WERI-Rb-1 (cell line): ENCODE measurements around the gene MSX1.

Experiments used
- DNase-seq: peaks from one replicate; pipeline ENCODE4 v3.0.0-alpha.2; 2020
- H3K27ac ChIP-seq: fragments of 250-450 bp; sonication (Bioruptor Pico); 2 replicates; pipeline ENCODE4 v1.5.1; 2020; ENCODE audit warnings: mild to moderate bottlenecking, moderate library complexity
- H3K27me3 ChIP-seq: fragments of 250-450 bp; sonication (Bioruptor Pico); 2 replicates; pipeline ENCODE4 v1.5.1; 2021; ENCODE audit warnings: mild to moderate bottlenecking, low read depth, moderate library complexity; ENCODE audit not compliant: insufficient read depth, severe bottlenecking
- H3K36me3 ChIP-seq: fragments of 250-450 bp; sonication (Bioruptor Pico); 2 replicates; pipeline ENCODE4 v1.5.1; 2020; ENCODE audit warnings: mild to moderate bottlenecking, moderate library complexity
- H3K4me3 ChIP-seq: 2 replicates; pipeline ENCODE4 v1.5.1; 2011; ENCODE audit warnings: low read depth, mild to moderate bottlenecking, control low read depth, low read length
- H3K9me3 ChIP-seq: fragments of 250-450 bp; sonication (Bioruptor Pico); 2 replicates; pipeline ENCODE4 v1.5.1; 2021; ENCODE audit warnings: mild to moderate bottlenecking, moderate library complexity; ENCODE audit not compliant: severe bottlenecking
- CTCF ChIP-seq: IDR thresholded peaks from 2 replicates; pipeline ENCODE4 v1.5.1; 2011; ENCODE audit warnings: low read depth, mild to moderate bottlenecking, control low read depth, inconsistent platforms, low read length

MSX1 gene

GRCh38 chr4:4824232-4824631, 35.2 kb upstream of the MSX1 start:
- Histone ChIP-seq H3K27ac (no peak overlapping the region), H3K4me3 (no peak overlapping the region), H3K9me3 (no peaks in the 10 kb centered on the region), H3K27me3 (no peaks in the 10 kb centered on the region), H3K36me3 (no peaks in the 10 kb centered on the region)
- no peak for TF ChIP-seq CTCF
- no peak for DNase-seq

GRCh38 chr4:4825431-4825830, 34.0 kb upstream of the MSX1 start:
- no peaks in the 10 kb centered on the region for H3K27me3 ChIP-seq
- no peaks in the 10 kb centered on the region for H3K9me3 ChIP-seq
- no peaks in the 10 kb centered on the region for H3K36me3 ChIP-seq
- no peak for TF ChIP-seq CTCF
- no peak overlapping the region for H3K4me3 ChIP-seq
- no peak for DNase-seq
- H3K27ac ChIP-seq: no peak overlapping the region

- Histone ChIP-seq H3K27ac (no peak overlapping the region), H3K36me3 (no peaks in the 10 kb centered on the region), H3K9me3 (no peaks in the 10 kb centered on the region), H3K27me3 (no peaks in the 10 kb centered on the region), H3K4me3 (no peak overlapping the region)
- TF ChIP-seq CTCF: no peak
- no peak for DNase-seq
Measured at GRCh38 chr4:4829837-4830236, 29.6 kb upstream of the MSX1 start.

GRCh38 chr4:4831266-4831665, 28.2 kb upstream of the MSX1 start:
- no peaks in the 10 kb centered on the region for H3K9me3 ChIP-seq
- DNase-seq: no peak
- H3K4me3 ChIP-seq: no peak overlapping the region
- no peak overlapping the region for H3K27ac ChIP-seq
- H3K36me3 ChIP-seq: no peaks in the 10 kb centered on the region
- TF ChIP-seq CTCF: no peak
- H3K27me3 ChIP-seq: no peaks in the 10 kb centered on the region

GRCh38 chr4:4831825-4832224, 27.6 kb upstream of the MSX1 start:
- TF ChIP-seq CTCF: no peak
- no peak overlapping the region for H3K27ac ChIP-seq
- H3K9me3 ChIP-seq: no peaks in the 10 kb centered on the region
- no peaks in the 10 kb centered on the region for H3K27me3 ChIP-seq
- no peak for DNase-seq
- H3K4me3 ChIP-seq: no peak overlapping the region
- H3K36me3 ChIP-seq: no peaks in the 10 kb centered on the region

- Histone ChIP-seq H3K4me3 (no peak overlapping the region), H3K36me3 (no peaks in the 10 kb centered on the region), H3K9me3 (no peaks in the 10 kb centered on the region), H3K27me3 (no peaks in the 10 kb centered on the region), H3K27ac (no peak overlapping the region)
- no peak for DNase-seq
- TF ChIP-seq CTCF: no peak
Measured at GRCh38 chr4:4836044-4836443, 23.4 kb upstream of the MSX1 start.
